ENCODE measurements around the gene MEGF6.

The MEGF6 gene

DNA sequence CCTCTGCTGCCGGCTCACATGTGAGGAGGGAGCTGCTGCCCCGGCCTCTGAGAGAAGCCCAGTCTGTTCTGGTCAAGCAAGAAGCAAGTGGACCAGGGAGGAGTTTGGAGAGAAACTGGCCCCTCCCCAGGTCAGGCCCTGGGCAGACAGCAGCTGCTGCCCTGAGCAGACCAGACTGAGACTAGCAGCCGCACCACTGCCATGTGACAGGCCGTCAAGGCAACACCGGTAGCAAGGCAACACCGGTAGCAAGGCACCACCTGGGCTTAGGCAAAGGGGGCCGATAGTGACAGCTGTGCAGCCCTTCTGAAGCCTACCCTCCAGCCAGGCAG, 106.5 kb downstream of the MEGF6 start:
- no peak for TF ChIP-seq Cebpa-rat (IDR thresholded peaks at IDR 0.05)
- Histone ChIP-seq H3K4me2 (no peak overlapping the region), H3K9ac (no peak overlapping the region), H3K9me3 (no peaks in the 10 kb centered on the region), H3K27me3 (no peaks in the 10 kb centered on the region), H4K20me1 (peaks cover 97% of the 10 kb centered on the region), H3K4me3 (no peak overlapping the region), H3K4me1 (peaks cover 36% of the 10 kb centered on the region), H3K36me3 (peaks cover 44% of the 10 kb centered on the region), H3K27ac (no peak overlapping the region)

DNA sequence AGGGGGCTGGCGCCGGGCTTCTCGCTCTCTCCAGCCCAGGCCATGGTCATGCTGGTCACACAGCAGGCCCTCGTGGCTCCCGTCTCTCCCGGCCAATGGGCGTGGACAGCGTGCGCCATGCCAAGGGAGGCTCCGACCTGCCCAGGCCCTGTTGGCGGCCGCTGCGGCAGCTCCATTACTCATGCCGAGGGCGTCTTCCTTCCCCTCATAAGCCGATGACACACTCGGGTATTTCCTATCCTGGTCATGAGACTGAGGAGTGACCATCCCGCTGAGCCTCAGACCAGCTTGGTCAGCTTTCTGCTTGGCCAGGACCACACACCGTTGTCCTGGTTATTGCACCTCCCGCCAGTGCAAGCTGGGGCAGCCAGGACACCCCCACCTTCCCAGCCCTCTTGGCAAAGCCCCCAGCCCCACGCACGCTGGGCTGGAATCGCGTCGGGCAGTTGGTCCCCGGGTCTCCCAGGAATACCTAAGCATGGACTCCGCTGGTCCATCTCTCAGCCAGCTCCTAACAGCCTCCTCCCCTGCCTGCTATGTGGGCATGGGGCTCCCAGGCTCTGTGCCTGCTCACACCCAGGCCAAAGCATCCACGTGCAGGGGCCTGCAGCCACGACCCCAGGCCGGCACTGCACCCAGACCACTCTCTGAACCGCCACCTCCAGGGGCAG, 107.0 kb downstream of the MEGF6 start:
- Histone ChIP-seq H4K20me1 (peaks cover 99% of the 10 kb centered on the region), H3K9me3 (no peaks in the 10 kb centered on the region), H3K4me3 (no peak overlapping the region), H3K27me3 (no peaks in the 10 kb centered on the region), H3K9ac (no peak overlapping the region), H3K4me1 (peaks cover 39% of the 10 kb centered on the region), H3K27ac (no peak overlapping the region), H3K36me3 (peaks cover 47% of the 10 kb centered on the region), H3K4me2 (no peak overlapping the region)
- TF ChIP-seq Cebpa-rat (IDR thresholded peaks at IDR 0.05), result no peak

DNA sequence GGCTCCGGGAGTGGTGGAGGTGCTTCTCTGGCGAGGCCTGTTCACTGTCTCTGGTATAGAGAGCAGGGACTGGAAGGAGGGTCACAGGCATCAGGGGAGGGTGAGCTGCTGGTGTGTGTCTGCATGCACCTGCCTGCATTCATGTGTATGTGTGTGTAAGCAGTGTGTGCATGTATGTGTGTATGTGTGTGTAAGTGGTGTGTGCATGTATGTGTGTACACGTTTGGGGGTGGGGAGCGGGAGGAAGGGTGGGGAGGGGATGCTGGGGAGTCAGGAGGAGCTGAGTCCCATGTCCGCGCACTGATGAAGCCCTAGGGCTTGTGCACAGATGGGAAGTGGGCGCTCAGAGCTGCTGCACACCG, 107.8 kb downstream of the MEGF6 start:
- Histone ChIP-seq H3K4me1 (peaks cover 46% of the 10 kb centered on the region), H3K9me3 (no peaks in the 10 kb centered on the region), H3K9ac (no peak overlapping the region), H3K36me3 (peaks cover 47% of the 10 kb centered on the region), H4K20me1 (peaks cover 99% of the 10 kb centered on the region), H3K27ac (no peak overlapping the region), H3K4me2 (no peak overlapping the region), H3K4me3 (no peak overlapping the region), H3K27me3 (no peaks in the 10 kb centered on the region)
- TF ChIP-seq Cebpa-rat (IDR thresholded peaks at IDR 0.05), result no peak

DNA sequence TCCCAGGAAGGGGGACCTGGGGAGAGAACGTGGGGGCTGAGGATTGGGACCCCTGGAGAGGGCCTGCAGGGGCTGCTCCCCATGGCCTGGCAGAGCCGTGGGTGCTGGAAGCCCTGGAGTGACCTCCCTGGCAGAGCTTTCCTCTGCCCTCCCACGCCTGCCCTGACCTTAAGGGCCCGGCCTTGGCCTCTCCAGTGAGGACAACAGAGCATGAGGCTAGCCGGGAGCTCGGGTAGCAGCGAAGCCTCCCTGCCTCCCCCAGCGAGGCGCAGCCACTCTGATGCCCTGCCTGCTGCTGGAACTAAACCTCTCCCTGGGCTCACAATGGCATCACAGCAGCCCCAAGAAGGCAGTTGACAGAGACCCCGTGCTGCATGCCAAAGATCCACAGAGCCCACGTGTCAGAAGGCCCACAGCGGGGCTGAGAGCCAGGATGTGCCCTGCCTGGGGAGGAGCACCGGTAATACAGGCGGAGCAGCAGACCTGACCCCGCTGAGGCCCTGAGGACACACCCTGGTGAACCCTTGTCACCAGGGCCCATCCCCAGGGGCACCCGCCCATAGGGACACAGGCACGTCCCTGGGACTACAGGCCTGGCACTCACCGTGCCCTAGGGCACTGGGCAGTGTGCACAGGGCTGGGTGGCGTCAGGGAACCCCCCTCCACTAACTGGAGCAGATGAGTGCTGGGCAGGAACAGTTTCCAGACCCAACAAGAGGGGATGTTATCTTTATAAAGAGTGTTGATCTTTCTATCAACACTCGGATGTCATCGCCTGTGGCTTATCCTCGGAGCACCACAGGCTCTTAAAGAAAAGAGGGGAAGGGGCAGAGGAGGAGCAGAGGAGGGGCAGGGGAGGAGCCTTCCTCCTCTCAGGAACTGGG, 108.4 kb downstream of the MEGF6 start:
- Histone ChIP-seq H3K27me3 (no peaks in the 10 kb centered on the region), H3K9me3 (no peaks in the 10 kb centered on the region), H3K4me2 (no peak overlapping the region), H3K36me3 (peaks cover 44% of the 10 kb centered on the region), H3K9ac (no peak overlapping the region), H4K20me1 (peaks cover 99% of the 10 kb centered on the region), H3K4me3 (no peak overlapping the region), H3K4me1 (peaks cover 53% of the 10 kb centered on the region), H3K27ac (no peak overlapping the region)
- TF ChIP-seq Cebpa-rat (IDR thresholded peaks at IDR 0.05), result no peak

DNA sequence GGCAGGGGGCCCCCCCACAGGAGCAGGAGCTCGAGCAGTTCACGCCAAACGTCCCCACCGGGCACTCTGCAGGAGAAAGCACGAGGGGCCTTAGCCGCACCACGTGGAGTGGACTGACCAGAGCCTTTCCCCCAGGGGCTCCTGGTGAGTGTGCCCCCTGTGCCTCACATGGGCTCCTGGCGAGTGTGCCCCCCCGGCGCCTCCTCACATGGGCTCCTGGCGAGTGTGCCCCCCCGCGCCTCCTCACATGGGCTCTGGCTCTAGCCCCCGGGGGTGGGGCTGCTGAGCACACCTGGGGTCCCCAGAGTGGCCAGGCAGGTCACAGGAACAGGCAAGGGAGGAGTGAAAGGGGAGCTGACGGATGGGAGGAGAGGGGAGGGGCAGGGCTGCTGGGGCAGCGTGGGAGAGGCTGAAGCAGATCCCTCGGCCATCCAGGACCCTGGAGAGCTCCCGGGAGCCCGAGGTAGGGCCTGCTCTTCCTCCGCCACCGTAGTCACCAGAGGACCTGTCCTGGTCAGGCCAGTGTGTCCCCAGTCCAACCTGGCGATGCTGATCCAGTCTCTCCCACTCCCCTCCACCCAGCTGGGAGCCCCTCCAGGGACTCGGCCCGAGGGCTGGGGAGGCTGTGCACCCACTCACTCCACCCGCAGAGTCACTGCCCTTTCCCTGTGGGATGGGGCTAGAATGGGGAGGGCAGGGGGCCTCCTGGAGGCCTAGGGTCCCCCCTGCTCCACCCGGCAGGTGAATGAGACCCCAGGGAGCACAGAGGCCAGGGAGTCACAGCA, 109.3 kb downstream of the MEGF6 start:
- peaks cover 61% of the 10 kb centered on the region for H3K4me1 ChIP-seq
- H3K9me3 ChIP-seq, result no peaks in the 10 kb centered on the region
- H3K36me3 ChIP-seq, result peaks cover 39% of the 10 kb centered on the region
- TF ChIP-seq Cebpa-rat (IDR thresholded peaks at IDR 0.05), result no peak
- H3K27me3 ChIP-seq, result no peaks in the 10 kb centered on the region
- no peak overlapping the region for H3K9ac ChIP-seq
- peaks cover 99% of the 10 kb centered on the region for H4K20me1 ChIP-seq
- H3K4me3 ChIP-seq, result no peak overlapping the region
- H3K27ac ChIP-seq, result no peak overlapping the region
- peak overlapping the region; percentile 60 for H3K4me2 ChIP-seq

DNA sequence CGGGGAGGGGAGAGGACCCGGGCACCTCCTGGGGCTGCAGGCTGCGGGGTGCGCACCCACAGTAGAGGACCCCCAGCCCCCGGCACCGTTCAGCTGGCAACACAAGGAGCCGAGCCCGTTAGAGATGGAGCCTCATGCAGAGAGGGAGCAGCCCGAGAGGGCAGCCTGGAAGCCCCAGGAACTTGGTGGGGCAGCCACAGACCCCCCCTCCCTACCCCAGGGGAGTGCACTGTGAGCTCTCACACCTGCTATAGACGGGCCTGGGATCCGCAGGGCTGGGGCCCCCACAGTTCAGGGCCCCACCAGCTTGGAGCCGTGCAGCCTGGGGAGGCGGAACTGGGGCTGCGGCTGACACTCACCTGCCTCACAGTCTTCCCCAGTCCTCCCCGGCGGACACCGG, 109.9 kb downstream of the MEGF6 start:
- Histone ChIP-seq H3K27me3 (no peaks in the 10 kb centered on the region), H3K27ac (no peak overlapping the region), H3K9me3 (no peaks in the 10 kb centered on the region), H3K36me3 (peaks cover 37% of the 10 kb centered on the region), H3K4me1 (peaks cover 67% of the 10 kb centered on the region), H3K4me2 (peak overlapping the region; percentile 60), H4K20me1 (peaks cover 99% of the 10 kb centered on the region), H3K4me3 (no peak overlapping the region), H3K9ac (no peak overlapping the region)
- no peak for TF ChIP-seq Cebpa-rat (IDR thresholded peaks at IDR 0.05)

DNA sequence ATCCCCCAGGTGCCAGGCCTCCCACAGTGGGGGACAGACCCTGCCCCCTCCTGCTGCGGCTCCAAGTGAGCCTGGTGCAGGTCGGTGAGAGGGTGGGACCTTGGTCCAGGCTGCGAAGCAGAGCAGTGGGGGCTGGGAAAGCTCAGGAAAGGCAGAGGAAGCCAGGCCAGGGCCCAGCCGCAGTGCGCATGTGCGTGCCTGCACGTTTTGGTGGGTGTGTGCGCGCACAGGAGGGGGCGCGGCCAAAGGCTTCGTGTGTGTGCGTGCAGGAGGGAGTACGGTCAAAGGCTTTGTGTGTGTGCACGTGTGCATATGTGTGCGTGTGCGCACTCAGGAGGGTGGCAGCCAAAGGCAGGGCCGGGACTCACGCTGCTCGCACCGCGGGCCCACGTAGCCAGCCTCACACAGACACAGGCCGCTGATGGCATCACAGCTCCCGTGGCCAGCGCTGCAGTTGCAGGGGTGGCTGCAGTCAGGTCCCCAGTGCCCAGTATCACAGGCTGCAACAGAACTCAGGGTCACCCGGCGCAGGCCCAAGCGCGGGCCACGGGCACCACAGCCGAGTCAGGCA, 111.0 kb downstream of the MEGF6 start:
- Histone ChIP-seq H4K20me1 (peaks cover 99% of the 10 kb centered on the region), H3K4me3 (no peak overlapping the region), H3K9ac (no peak overlapping the region), H3K36me3 (peaks cover 37% of the 10 kb centered on the region), H3K27me3 (no peaks in the 10 kb centered on the region), H3K9me3 (no peaks in the 10 kb centered on the region), H3K4me2 (no peak overlapping the region; the same call in 1 of the 2 replicates), H3K27ac (no peak overlapping the region), H3K4me1 (peaks cover 78% of the 10 kb centered on the region)
- TF ChIP-seq Cebpa-rat (IDR thresholded peaks at IDR 0.05), result no peak

DNA sequence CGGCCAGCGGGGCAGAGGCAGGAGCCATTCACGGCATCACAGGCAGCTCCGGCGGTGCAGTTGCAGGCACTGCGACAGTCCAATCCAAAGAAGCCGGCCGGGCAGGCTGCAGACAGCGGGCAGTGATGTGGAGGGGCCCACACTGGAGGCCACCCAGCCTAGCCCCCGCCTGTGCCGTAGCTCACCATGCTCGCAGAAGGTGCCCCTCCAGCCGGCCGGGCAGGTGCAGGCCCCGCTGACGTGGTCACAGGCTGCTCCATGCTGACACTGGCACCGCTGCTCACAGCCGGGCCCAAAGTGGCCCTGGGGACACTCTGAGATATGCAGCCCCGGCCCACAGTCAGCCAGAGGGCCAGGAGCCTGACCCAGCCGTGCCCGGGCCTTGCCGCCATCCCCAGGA, 111.7 kb downstream of the MEGF6 start:
- H3K9me3 ChIP-seq, result no peaks in the 10 kb centered on the region
- H3K36me3 ChIP-seq, result peaks cover 36% of the 10 kb centered on the region
- H3K4me1 ChIP-seq, result peaks cover 85% of the 10 kb centered on the region
- no peak overlapping the region for H3K27ac ChIP-seq
- H3K9ac ChIP-seq, result no peak overlapping the region
- H3K27me3 ChIP-seq, result no peaks in the 10 kb centered on the region
- TF ChIP-seq Cebpa-rat (IDR thresholded peaks at IDR 0.05), result no peak
- no peak overlapping the region for H3K4me2 ChIP-seq
- no peak overlapping the region for H3K4me3 ChIP-seq
- peaks cover 99% of the 10 kb centered on the region for H4K20me1 ChIP-seq

DNA sequence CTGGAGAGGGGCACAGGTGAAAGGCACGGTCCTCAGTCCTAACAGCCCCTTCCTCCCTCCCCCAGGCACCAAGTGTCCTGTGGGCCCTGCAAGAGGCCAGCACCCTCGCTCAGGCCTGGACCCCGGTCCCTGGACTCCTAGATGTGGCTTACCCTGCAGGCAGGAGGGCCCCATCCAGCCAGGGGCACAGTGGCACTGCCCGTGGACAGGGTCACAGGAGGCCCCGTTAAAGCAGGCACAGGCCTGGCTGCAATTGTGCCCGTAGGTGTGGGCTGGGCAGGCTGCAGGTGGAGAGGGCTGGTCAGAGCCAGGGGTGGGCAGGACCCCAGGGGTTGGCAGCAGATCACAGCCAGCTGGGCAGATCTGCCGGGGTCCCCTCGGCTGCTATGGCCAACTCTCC, 112.3 kb downstream of the MEGF6 start:
- Histone ChIP-seq H3K4me1 (peaks cover 92% of the 10 kb centered on the region), H3K9ac (no peak overlapping the region), H3K9me3 (no peaks in the 10 kb centered on the region), H3K4me3 (no peak overlapping the region), H3K4me2 (peak overlapping the region; percentile 71), H3K27ac (0 out of 2 replicates have a peak overlapping the region, but pooled peaks have one; percentile 8), H3K27me3 (no peaks in the 10 kb centered on the region), H3K36me3 (peaks cover 30% of the 10 kb centered on the region), H4K20me1 (peaks cover 99% of the 10 kb centered on the region)
- no peak for TF ChIP-seq Cebpa-rat (IDR thresholded peaks at IDR 0.05)
